HEK293 (cell line): ENCODE results near the gene PKMYT1.
A peak's percentile ranks its signal among the peaks of the same experiment; 100 is the strongest.

Experiments used
- CTCF ChIP-seq: fragments of 450-650 bp; formaldehyde crosslinking; IDR thresholded peaks from 2 replicates; pipeline ENCODE4 v1.5.1; 2016; ENCODE audit warnings: missing biosample characterization, missing genetic modification characterization
- PRDM1 ChIP-seq: fragments of 450-650 bp; formaldehyde crosslinking; IDR thresholded peaks from 2 replicates; pipeline ENCODE4; 2016; ENCODE audit warnings: missing biosample characterization, missing genetic modification characterization
- PRDM4 ChIP-seq: fragments of 450-650 bp; formaldehyde crosslinking; IDR thresholded peaks from 2 replicates; pipeline ENCODE4 v1.5.1; 2017; ENCODE audit warnings: missing biosample characterization, missing genetic modification characterization
- ZBTB21 ChIP-seq: fragments of 450-650 bp; formaldehyde crosslinking; IDR thresholded peaks from 2 replicates; pipeline ENCODE4 v1.5.1; 2017; ENCODE audit warnings: missing biosample characterization, missing genetic modification characterization
- ZBTB8A ChIP-seq: fragments of 450-650 bp; formaldehyde crosslinking; IDR thresholded peaks from 2 replicates; pipeline ENCODE4 v1.5.1; 2016; ENCODE audit warnings: missing biosample characterization, missing genetic modification characterization
- ZNF121 ChIP-seq: fragments of 450-650 bp; formaldehyde crosslinking; IDR thresholded peaks from 2 replicates; pipeline ENCODE4 v1.5.1; 2016; ENCODE audit warnings: missing biosample characterization, missing genetic modification characterization
- ZNF132 ChIP-seq: fragments of 450-650 bp; formaldehyde crosslinking; IDR thresholded peaks from 2 replicates; pipeline ENCODE4 v1.5.1; 2017; ENCODE audit warnings: missing biosample characterization, missing genetic modification characterization, borderline replicate concordance
- ZNF184 ChIP-seq: fragments of 450-650 bp; IDR thresholded peaks from 2 replicates; pipeline ENCODE4 v1.5.1; 2018; ENCODE audit warnings: missing biosample characterization, mild to moderate bottlenecking, missing genetic modification characterization
- ZNF404 ChIP-seq: fragments of 450-650 bp; formaldehyde crosslinking; IDR thresholded peaks from 2 replicates; pipeline ENCODE4 v1.5.1; 2017; ENCODE audit warnings: missing biosample characterization, missing genetic modification characterization
- ZNF501 ChIP-seq: fragments of 450-650 bp; formaldehyde crosslinking; IDR thresholded peaks from 2 replicates; pipeline ENCODE4 v1.5.1; 2016; ENCODE audit warnings: missing biosample characterization, missing genetic modification characterization
- ZNF510 ChIP-seq: fragments of 450-650 bp; formaldehyde crosslinking; IDR thresholded peaks from 2 replicates; pipeline ENCODE4 v1.5.1; 2018; ENCODE audit warnings: mild to moderate bottlenecking, missing genetic modification characterization, missing biosample characterization; ENCODE audit not compliant: insufficient replicate concordance
- TF ChIP-seq, protein P1 (sequence below): fragments of 450-650 bp; formaldehyde crosslinking; IDR thresholded peaks from 2 replicates; pipeline ENCODE4 v1.5.1; 2016; ENCODE audit warnings: missing biosample characterization, missing genetic modification characterization
- TF ChIP-seq, protein P2 (sequence below): fragments of 450-650 bp; formaldehyde crosslinking; IDR thresholded peaks from 2 replicates; pipeline ENCODE4 v1.5.1; 2017; ENCODE audit warnings: missing biosample characterization, missing genetic modification characterization
- TF ChIP-seq, protein P3 (sequence below): fragments of 450-650 bp; formaldehyde crosslinking; IDR thresholded peaks from 2 replicates; pipeline ENCODE4 v1.5.1; 2016; ENCODE audit warnings: missing biosample characterization, missing genetic modification characterization

GRCh38 chr16:3027983-3028715 lies 47.9 kb upstream of the PKMYT1 start:
- peak; percentile 90 for TF ChIP-seq CTCF
- no peak for TF ChIP-seq PRDM4 (tag by site-specific recombination)
- no peak for TF ChIP-seq ZNF501 (tag by site-specific recombination)
- TF ChIP-seq ZBTB21, result no peak
- TF ChIP-seq, protein P1, sequence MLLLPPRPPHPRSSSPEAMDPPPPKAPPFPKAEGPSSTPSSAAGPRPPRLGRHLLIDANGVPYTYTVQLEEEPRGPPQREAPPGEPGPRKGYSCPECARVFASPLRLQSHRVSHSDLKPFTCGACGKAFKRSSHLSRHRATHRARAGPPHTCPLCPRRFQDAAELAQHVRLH (tag by site-specific recombination), result no peak
- TF ChIP-seq ZNF121 (tag by site-specific recombination), result no peak
- no peak for TF ChIP-seq ZNF510
- no peak for TF ChIP-seq ZNF132 (tag by site-specific recombination)
- TF ChIP-seq, protein P2, sequence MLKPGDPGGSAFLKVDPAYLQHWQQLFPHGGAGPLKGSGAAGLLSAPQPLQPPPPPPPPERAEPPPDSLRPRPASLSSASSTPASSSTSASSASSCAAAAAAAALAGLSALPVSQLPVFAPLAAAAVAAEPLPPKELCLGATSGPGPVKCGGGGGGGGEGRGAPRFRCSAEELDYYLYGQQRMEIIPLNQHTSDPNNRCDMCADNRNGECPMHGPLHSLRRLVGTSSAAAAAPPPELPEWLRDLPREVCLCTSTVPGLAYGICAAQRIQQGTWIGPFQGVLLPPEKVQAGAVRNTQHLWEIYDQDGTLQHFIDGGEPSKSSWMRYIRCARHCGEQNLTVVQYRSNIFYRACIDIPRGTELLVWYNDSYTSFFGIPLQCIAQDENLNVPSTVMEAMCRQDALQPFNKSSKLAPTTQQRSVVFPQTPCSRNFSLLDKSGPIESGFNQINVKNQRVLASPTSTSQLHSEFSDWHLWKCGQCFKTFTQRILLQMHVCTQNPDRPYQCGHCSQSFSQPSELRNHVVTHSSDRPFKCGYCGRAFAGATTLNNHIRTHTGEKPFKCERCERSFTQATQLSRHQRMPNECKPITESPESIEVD (tag by site-specific recombination), result no peak
- TF ChIP-seq, protein P3, sequence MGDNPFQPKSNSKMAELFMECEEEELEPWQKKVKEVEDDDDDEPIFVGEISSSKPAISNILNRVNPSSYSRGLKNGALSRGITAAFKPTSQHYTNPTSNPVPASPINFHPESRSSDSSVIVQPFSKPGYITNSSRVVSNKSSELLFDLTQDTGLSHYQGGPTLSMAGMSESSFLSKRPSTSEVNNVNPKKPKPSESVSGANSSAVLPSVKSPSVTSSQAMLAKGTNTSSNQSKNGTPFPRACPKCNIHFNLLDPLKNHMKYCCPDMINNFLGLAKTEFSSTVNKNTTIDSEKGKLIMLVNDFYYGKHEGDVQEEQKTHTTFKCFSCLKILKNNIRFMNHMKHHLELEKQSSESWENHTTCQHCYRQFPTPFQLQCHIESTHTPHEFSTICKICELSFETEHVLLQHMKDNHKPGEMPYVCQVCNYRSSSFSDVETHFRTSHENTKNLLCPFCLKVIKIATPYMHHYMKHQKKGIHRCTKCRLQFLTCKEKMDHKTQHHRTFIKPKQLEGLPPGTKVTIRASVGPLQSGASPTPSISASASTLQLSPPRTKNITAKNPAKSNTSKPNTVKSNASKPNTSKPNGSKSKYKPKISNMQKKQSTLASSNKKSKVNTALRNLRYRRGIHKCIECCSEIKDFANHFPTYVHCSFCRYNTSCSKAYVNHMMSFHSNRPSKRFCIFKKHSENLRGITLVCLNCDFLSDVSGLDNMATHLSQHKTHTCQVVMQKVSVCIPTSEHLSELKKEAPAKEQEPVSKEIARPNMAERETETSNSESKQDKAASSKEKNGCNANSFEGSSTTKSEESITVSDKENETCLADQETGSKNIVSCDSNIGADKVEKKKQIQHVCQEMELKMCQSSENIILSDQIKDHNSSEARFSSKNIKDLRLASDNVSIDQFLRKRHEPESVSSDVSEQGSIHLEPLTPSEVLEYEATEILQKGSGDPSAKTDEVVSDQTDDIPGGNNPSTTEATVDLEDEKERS, result no peak
- no peak for TF ChIP-seq PRDM1 (tag by site-specific recombination)
- no peak for TF ChIP-seq ZNF184 (tag by site-specific recombination)
- peak; percentile 48 for TF ChIP-seq ZBTB8A (tag by site-specific recombination)
- TF ChIP-seq ZNF404 (tag by site-specific recombination), result no peak
